ENCODE data around the gene EFCAB12. TPM values are rescaled to one million over a fixed set of nuclear protein-coding genes. Genes with fewer than 3 reads are reported as not detected.
A peak's percentile ranks its signal among the peaks of the same experiment; 100 is the strongest.

Gene EFCAB12
- total RNA-seq = under 1 TPM in 2 of 4 donors, not detected in 2; 0.08 to 0.47 TPM

- Histone ChIP-seq H3K4me1 (peaks cover 0 to 16% (median 5%) of the 10 kb centered on the region in 3 donors), H3K36me3 (peaks cover 3 to 35% of the 10 kb centered on the region in 2 donors), H3K4me3 (peak within 1 kb of the TSS; percentile 45 to 59), H3K27ac (peak within 1 kb of the TSS in 3 of 4 donors; percentile 63 to 70 (median 64)), H3K9me3 (no peaks in the 10 kb centered on the region), H3K27me3 (peaks cover 3% of the 10 kb centered on the region)
- ATAC-seq = peak; percentile 98
- no peak for TF ChIP-seq POLR2A (IDR thresholded peaks at IDR 0.05)
- TF ChIP-seq POLR2AphosphoS5 (IDR thresholded peaks at IDR 0.05) = peak; percentile 58
- WGBS, 2 donors (ENCODE audit: low coverage in 1 of 2) = 0 to 57% methylated on average over 1 to 6 of the region's 42 CpGs
Measured at GRCh38 chr3:129428376-129429079, at the start of gene EFCAB12. TSS of gene EFCAB12 (minus strand) at chr3:129428636. CDS start at chr3:129428488, 148 bp downstream.

DNA sequence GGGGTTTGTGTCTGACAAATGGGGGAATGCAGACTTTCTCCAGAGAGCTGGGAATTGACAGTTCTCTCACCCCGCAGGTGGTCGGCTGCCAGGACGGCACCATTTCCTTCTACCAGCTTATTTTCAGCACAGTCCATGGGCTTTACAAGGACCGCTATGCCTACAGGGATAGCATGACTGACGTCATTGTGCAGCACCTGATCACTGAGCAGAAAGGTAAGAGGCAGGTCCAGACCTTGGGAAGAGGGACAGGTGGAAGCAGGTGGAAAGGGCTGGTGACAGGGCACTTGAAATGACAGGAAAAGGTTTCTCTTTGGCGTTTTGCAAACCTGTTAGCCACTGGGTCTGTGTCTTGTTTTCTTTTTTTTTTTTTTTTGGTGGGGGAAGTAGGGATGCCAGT, 48.1 kb upstream of the EFCAB12 start:
- H3K9me3 ChIP-seq = no peaks in the 10 kb centered on the region
- no peak for ATAC-seq
- no peak for TF ChIP-seq EP300 (IDR thresholded peaks at IDR 0.05)
- TF ChIP-seq CTCF (IDR thresholded peaks at IDR 0.05) = no peak
- TF ChIP-seq POLR2A (IDR thresholded peaks at IDR 0.05) = no peak
- TF ChIP-seq POLR2AphosphoS5 (IDR thresholded peaks at IDR 0.05) = no peak
- H3K4me1 ChIP-seq = peaks cover 0 to 8% (median 4%) of the 10 kb centered on the region in 3 donors
- WGBS, 2 donors (ENCODE audit: low coverage in 1 of 2) = 75 to 92% methylated on average over 2 to 6 of the region's 6 CpGs
- no peak overlapping the region for H3K27ac ChIP-seq
- peaks cover 0 to 84% of the 10 kb centered on the region in 2 donors for H3K36me3 ChIP-seq
- H3K27me3 ChIP-seq = no peaks in the 10 kb centered on the region
- H3K4me3 ChIP-seq = no peak overlapping the region

- Histone ChIP-seq H3K4me1 (peaks cover 0 to 1% (median 0%) of the 10 kb centered on the region in 3 donors), H3K27ac (no peak overlapping the region), H3K36me3 (peaks cover 0 to 87% of the 10 kb centered on the region in 2 donors), H3K4me3 (no peak overlapping the region), H3K9me3 (no peaks in the 10 kb centered on the region), H3K27me3 (no peaks in the 10 kb centered on the region)
- 89 to 96% methylated on average over 3 of the region's 3 CpGs for WGBS, 2 donors (ENCODE audit: low coverage in 1 of 2)
- no peak for TF ChIP-seq POLR2A (IDR thresholded peaks at IDR 0.05)
- no peak for TF ChIP-seq POLR2AphosphoS5 (IDR thresholded peaks at IDR 0.05)
- no peak for TF ChIP-seq EP300 (IDR thresholded peaks at IDR 0.05)
- TF ChIP-seq CTCF (IDR thresholded peaks at IDR 0.05) = no peak
- no peak for ATAC-seq
Measured at GRCh38 chr3:129475863-129476262, 47.4 kb upstream of the EFCAB12 start.

- no peak for ATAC-seq
- H3K9me3 ChIP-seq = no peaks in the 10 kb centered on the region
- H3K27me3 ChIP-seq = no peaks in the 10 kb centered on the region
- H3K4me3 ChIP-seq = no peak overlapping the region
- 80 to 84% methylated on average over 9 to 10 of the region's 10 CpGs for WGBS, 2 donors (ENCODE audit: low coverage in 1 of 2)
- no peak overlapping the region for H3K27ac ChIP-seq
- peaks cover 0 to 87% of the 10 kb centered on the region in 2 donors for H3K36me3 ChIP-seq
- H3K4me1 ChIP-seq = no peaks in the 10 kb centered on the region
- TF ChIP-seq CTCF (IDR thresholded peaks at IDR 0.05) (no peak), POLR2AphosphoS5 (IDR thresholded peaks at IDR 0.05) (no peak), EP300 (IDR thresholded peaks at IDR 0.05) (no peak), POLR2A (IDR thresholded peaks at IDR 0.05) (no peak)
Measured at GRCh38 chr3:129474984-129475804, 46.8 kb upstream of the EFCAB12 start.

DNA sequence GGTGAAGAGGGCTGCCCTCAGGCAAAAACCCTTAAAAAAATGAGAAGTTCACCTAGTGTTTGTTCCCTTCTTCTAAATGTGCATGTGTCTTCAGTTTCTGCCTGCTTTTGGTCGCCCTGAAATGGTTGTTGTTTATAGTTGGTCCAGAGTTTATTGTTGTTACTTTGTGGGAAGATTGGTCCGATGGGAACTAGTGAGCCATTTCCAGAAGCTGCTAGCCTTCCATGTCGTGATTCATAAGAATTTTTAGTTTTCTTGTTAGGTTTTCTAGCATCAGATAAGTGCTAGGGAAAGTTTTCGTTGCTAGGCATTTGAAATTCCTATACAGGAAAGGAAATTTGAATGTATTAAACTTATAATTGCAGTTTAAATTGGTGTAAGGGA, 45.3 kb upstream of the EFCAB12 start:
- Histone ChIP-seq H3K4me3 (no peak overlapping the region), H3K9me3 (no peaks in the 10 kb centered on the region), H3K36me3 (peaks cover 0 to 87% of the 10 kb centered on the region in 2 donors), H3K27ac (no peak overlapping the region), H3K27me3 (no peaks in the 10 kb centered on the region), H3K4me1 (no peaks in the 10 kb centered on the region)
- ATAC-seq = no peak
- no peak for TF ChIP-seq POLR2AphosphoS5 (IDR thresholded peaks at IDR 0.05)
- TF ChIP-seq POLR2A (IDR thresholded peaks at IDR 0.05) = no peak
- no peak for TF ChIP-seq EP300 (IDR thresholded peaks at IDR 0.05)
- no peak for TF ChIP-seq CTCF (IDR thresholded peaks at IDR 0.05)
- WGBS, 2 donors (ENCODE audit: low coverage in 1 of 2) = 74 to 93% methylated on average over 4 of the region's 4 CpGs

All from gastroesophageal sphincter (tissue), 4 donors.